Right forelimb (tissue), 1 donor: ENCODE data around the gene ATP6V0A1.
"Not testable (repeated sequence)": the region's sequence is repeated elsewhere in the genome, so short reads cannot be mapped to it uniquely, and the experiment has no call there.

Experiments
- DNase-seq: peaks from one replicate; pipeline ENCODE4 v3.0.0-alpha.2; 2018

Gene ATP6V0A1

GRCh38 chr17:42458497-42459255, at the start of gene ATP6V0A1:
ATP6V0A1 (plus strand) TSS chr17:42458878; CDS start chr17:42460895, 2,017 bp downstream.
- peak; percentile 96 for DNase-seq

DNA sequence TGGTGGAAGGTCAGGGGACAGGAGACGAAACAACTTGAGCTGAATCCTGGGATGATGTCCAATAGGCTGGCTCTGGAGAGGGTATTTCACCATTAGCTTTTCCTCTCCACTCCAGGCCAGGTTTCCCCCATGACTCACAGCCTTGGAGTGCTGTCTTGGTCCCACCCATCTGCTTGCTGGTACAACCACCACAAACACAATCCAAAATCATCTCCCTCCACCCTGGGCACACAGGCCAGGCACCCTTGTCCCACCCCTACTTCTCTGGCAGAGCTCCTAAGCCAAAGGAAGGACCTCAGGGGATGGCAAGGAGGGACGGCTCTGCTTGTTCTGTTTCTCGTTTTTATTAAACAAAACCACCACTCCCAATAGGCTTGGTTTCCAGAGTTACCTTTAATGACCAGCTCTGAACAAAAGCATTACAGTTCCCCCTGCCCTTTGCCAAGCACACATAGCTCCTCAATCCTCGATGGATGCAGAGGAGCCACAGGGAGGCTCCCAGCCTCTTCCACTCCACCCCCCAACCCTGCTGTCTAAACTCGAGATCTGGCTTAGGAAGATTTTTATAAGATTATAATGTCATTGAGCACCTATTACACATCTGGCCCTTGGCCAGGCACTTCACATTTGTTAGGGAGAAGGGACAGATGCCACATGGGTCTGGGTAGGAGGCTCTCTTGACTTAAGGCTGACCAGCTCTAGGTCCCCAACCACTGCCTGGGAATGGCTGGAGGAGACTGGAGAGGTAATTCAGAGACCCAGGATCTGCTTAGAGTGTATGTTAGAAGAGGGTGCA, 49.0 kb upstream of the ATP6V0A1 start:
- peak; percentile 53 for DNase-seq

GRCh38 chr17:42410319-42410685, 48.4 kb upstream of the ATP6V0A1 start:
- no peak for DNase-seq

DNA sequence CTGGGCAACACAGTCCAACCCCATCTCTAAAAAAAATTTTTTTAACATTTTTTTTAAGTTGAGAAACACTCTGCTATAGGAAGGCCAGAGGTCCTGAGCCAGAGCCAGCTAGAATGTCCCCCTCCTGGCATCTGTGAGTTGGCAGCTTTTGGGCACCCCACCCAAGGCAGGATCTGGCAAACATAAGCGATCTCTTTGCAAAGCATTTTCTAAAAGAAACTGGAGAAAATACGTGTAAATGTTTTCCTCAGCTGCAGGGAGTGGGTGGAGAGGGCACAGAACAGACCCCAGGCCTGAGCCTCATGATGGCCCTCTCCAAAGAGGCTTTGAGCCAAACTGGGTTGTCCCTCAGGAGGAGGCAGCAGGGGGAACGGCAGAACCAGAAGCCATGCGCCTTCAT, 47.3 kb upstream of the ATP6V0A1 start:
- DNase-seq, result no peak

DNA sequence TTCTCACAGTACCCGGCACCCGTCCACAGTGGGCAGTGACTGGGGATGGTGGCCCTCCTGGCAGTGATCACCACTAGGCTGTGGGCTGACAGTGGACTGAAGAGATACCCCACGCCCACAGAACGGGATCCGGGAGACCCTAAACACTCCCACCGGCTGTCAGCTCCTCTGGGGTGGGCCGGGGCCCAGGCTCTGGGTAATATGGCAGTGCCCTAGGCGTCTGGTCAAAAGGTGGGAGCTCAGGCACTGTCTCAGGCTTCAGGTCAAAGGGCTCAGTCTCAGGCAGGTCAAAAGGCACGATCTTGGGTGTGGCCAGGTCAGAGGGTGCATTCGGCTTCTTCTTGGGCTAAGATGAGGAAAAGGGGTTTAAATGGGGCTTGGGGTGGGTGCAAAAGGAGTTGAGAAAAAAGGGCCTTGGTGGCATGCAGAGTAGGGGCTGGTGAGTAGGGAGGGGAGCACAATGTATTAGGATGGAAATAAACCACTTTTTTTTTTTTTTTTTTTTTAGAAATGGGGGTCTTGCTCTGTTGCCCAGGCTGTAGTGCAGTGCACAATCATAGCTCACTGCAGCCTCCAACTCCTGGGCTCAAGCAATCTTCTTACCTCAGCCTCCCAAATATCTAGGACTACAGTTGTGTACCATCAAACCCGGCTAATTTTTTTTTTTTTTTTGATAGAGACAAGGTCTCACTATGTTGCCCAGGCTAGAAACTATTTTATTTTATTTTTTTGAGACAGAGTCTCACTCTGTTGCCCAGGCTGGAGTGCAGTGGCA, 46.6 kb upstream of the ATP6V0A1 start:
- DNase-seq, result no peak

GRCh38 chr17:42413464-42414040, 45.1 kb upstream of the ATP6V0A1 start:
- no peak for DNase-seq

DNA sequence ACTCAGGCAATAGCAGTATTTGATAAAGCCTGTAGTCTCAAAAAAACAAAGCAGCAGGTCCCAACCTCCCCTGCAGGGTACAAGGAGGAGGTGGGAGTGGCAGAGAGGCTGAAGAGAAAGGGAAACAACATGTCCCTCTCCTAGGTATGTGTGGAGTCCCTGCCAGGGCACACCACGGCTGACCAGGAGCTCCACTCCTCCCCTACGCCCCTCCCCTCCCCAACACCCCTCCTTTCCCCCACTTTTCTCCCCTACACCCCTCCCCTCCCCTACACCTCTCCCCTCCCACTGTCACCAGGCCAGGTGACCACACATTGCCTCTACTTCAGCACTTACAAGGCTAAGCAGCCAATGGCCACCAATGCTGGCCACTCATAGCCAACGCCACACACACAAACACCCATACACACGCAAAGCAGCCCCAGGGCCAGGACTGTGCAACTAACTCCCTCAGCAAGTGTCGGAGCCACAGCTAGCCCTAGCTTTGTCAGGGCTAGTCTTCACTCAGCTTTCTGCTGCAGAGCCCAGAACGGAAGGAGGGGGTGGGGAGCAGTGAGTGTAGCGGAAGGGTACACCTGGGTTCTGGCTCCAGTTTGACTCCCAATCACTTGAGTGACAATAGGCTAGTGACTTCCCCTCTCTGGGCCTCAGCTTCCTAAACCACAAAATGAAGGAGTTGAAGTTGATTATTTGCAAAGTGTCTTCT, 43.8 kb upstream of the ATP6V0A1 start:
- DNase-seq, result no peak

DNA sequence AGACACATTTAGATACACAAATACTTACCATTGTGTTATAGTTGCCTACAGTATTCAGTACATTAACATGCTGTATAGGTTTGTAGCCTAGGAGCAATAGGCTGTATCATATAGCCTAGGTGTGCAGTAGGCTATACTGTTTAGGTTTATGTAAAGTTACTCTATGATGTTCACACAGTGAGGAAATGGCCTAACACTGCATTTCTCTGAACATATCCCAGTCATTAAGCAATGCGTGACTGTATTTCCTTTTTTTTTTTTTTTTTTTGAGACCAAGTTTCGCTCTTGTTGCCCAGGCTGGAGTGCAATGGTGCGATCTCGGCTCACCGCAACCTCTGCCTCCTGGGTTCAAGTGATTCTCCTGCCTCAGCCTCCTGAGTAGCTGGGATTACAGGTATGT, 40.7 kb upstream of the ATP6V0A1 start:
- DNase-seq, result not testable (repeated sequence)

DNA sequence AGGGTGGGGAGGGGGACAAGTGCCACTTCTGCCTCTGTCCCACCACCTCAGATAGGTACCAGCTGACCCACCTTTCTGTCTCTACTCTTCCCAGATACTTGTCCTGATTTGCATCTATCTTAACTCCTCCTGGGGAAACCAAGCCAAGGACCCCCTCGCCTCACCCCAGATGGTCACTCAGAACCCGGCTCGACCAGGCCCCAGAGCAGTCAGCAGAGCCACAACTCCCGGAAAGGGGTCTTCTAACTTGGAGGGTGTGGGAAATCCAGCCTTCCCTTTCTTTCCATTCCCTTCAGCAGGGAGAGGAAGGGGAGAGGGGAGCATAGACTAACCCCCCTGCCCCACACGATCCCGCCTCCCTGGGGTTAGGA, 37.6 kb upstream of the ATP6V0A1 start:
- DNase-seq, result no peak

DNA sequence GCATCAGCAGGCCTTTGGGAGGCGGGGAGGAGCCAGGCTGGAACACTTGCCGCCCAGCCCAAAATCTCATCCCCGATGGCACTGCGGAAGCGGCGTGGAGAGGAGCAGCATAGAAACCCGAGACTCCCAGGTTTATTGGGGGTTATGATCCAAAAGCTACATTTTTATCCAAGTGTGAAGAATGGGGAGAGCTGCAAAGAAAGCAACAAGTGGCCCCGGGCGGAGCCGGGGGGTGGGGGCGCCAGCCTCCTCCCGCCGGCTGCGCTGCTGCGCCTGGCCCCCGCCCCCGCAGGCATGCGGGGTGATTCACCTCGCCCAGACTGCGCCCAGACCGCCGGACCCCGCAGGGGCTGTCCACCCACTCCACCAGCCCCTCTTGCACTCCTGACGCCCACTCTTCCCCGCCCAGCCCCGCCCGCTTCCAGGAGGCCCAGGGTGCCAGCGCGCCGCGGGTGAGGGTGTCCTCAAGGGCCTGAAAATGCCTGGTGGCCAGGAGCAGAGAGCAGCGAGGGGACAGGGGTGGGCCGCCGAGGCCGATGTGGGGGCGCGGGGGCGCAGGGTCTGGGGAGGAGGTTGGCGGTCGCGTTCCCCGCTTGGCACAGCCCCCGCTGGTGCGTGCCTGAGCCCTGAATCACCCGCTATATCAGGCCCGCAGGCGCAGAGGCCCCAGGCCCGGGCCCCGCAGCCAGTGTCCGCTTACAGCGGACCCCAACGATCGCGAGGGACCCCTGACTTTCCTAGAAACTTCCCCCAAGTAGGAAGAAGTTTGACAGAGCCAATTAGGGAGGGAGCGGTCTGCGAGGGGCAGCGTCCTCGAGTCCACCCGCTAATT, 37.0 kb upstream of the ATP6V0A1 start:
- peak; percentile 70 for DNase-seq

DNA sequence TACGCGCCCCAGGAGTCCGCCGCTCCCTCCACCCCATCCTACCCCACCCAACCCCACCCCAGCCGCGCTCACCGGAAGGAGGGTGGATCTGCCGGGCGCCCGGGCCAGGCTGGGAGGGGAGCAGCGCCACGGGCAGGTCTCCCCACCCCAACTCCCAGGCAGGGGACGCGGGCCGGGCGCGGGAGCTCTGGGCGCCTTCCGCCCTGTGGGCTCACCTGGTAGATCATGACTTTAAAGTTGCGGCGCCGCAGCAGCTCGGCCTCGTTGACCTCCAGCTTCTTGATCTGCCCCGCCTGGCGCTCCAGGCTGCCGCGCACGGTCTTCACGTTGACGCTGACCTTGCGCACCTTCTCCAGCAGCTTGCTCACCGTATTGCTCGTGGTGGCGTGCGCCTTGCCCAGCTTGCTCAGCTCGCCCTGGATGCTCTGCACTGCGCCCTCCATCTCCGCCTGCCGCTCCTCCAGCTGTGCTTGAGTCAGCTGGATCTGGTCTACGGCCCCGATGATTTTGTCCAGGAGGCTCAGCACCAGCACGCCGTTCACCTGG, 36.2 kb upstream of the ATP6V0A1 start:
- DNase-seq, result peak; percentile 69

- peak; percentile 100 for DNase-seq
These were observed 35.5 kb upstream of the ATP6V0A1 start, which contains the start of gene CAVIN1 for GRCh38 chr17:42422958-42423712. CAVIN1 (minus strand) TSS chr17:42423256; CDS start chr17:42423097, 159 bp downstream.

GRCh38 chr17:42423766-42424165, 34.9 kb upstream of the ATP6V0A1 start:
- no peak for DNase-seq

GRCh38 chr17:42424991-42425610, 33.6 kb upstream of the ATP6V0A1 start:
- peak; percentile 56 for DNase-seq

- DNase-seq, result peak; percentile 64
These were observed 30.3 kb upstream of the ATP6V0A1 start for GRCh38 chr17:42428141-42428944.

DNA sequence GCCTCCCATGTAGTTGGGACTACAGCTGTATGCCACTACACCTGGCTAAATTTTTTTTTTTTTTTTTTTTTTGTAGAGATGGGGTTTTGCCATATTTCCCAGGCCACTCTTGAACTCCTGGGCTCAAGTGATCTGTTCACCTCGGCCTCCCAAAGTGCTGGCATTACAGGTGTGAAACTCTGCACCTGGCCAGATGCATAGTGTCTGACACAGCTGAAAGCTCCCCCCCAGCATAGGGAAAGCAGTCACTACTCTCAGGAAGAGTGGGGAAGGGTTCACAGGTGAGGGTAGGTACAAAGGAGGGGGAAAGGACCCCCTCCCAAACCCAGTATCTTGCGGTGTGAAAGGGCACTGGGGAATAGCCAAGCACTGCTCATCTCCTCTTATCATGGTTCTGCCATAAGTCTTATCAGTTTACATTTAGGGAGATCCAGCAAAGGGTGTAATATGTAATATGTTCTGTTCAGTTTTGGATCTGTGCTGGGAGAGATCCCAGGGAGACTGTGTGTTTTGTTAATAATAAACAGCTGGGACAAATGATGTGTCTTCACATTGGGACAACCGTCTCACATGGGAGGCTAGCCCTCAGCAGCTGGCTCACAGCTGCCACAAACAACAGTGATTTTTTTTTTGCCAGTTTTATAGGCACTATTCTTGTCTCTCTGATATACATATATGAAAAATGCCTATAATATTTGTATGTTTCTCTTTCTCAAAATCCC, 28.8 kb upstream of the ATP6V0A1 start:
- no peak for DNase-seq

- DNase-seq, result no peak
These were observed 26.9 kb upstream of the ATP6V0A1 start for GRCh38 chr17:42431758-42432161.

- DNase-seq, result peak; percentile 56
These were observed 22.3 kb upstream of the ATP6V0A1 start for GRCh38 chr17:42436391-42436790.
